ENCODE data around the gene PCDH9.

DNA sequence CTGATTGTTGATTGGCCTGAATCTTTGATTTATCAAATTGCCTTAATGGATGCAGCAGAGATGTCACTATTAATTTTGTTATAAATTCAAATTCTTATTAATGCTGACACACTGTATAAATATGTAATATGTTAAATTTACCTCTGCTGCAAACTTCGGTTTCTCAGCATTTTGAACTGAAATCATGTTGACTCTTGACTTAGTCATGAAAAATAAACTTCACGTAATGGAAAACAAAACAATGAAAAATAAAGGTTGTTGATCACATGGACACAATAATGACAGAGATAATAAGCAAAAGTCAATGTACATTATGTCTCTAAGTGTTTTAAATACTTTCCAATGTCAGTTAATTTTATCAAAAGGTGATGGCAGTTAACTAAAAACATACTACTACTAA lies 827.6 kb downstream of the PCDH9 start:
- TF ChIP-seq, protein P1, sequence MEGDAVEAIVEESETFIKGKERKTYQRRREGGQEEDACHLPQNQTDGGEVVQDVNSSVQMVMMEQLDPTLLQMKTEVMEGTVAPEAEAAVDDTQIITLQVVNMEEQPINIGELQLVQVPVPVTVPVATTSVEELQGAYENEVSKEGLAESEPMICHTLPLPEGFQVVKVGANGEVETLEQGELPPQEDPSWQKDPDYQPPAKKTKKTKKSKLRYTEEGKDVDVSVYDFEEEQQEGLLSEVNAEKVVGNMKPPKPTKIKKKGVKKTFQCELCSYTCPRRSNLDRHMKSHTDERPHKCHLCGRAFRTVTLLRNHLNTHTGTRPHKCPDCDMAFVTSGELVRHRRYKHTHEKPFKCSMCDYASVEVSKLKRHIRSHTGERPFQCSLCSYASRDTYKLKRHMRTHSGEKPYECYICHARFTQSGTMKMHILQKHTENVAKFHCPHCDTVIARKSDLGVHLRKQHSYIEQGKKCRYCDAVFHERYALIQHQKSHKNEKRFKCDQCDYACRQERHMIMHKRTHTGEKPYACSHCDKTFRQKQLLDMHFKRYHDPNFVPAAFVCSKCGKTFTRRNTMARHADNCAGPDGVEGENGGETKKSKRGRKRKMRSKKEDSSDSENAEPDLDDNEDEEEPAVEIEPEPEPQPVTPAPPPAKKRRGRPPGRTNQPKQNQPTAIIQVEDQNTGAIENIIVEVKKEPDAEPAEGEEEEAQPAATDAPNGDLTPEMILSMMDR (IDR thresholded peaks at IDR 0.05; ENCODE audit: low read depth, low read length): no peak
- no peak for TF ChIP-seq EZH2phosphoT487 (IDR thresholded peaks at IDR 0.05; ENCODE audit: low read depth)

All from OCI-LY3 (cell line).